A549 treated with GW870086 at 1 μM for 4 hours (cell line): Measurements from ENCODE around the gene CDK5RAP2. TPM values are rescaled to one million over a fixed set of nuclear protein-coding genes. Genes with fewer than 3 reads are reported as not detected.

Source experiments
- total RNA-seq: library from RNA; stranded (reverse); fragments of 200-300 nt; extraction: Qiagen RNA extraction; gene quantifications from 5 replicates; pipeline ENCODE4 v1.2.3, GENCODE V29; 2022; ENCODE audit warnings: low read depth

The CDK5RAP2 gene
- total RNA-seq: 25.0 to 34.9 TPM (median 28.3 TPM) in 5 replicates

DNA sequence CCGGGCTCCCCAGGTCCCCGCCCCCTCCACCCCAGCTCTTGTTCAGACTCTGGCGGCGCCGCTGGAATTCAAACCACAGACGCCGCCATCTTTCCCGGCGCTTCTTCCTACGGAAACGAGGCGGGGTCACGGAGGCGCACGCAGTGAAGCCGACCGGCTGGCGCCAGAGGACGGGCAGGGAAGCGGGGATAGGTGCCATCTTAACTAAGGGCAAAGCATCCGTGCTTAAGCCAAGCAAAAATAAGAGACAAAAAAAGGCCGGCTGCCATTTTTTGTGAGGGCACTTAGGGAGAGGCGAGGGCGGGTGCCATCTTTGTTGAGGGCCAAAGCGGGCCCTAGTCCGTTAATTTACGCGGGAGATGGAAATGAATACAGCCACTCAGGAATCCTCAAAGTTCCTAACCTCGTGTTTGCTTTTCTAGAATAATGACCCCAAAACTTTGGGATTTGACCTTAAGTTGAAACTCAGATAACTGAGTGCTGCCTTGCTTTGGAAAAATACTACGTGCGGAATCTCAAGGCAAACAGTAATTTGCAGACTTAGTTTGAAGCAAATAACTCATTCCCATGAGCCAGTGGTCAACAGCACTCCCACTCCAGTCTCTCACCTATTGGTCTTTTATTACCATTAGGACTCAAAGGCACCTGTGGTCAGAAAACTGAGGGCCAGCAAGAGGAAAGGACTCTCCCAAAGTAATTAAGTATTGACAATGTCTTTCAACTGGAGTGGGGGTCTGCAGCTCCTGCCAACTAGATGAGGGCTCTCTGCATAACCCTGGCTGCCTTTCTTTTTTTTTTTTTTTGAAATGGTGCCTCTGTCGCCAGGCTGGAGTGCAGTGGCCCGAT is at the start of gene CDK5RAP2:
TSS of gene CDK5RAP2 (minus strand) at position 117 of the 846 bp plus-strand sequence. CDS start 189 bp downstream, outside the sequence.

Other genes with a start within 250 kb of the CDK5RAP2 start
- gene MEGF9, start 134.3 kb upstream of the CDK5RAP2 start, total RNA-seq: 17.7 to 24.0 TPM (median 23.5 TPM) in 5 replicates
- 33.9 to 45.8 TPM (median 38.5 TPM) in 5 replicates for gene FBXW2, start 213.2 kb upstream of the CDK5RAP2 start, total RNA-seq